Gastroesophageal sphincter (tissue), 3 donors: ENCODE data around the gene LRP6.

ENCODE experiments used
- EP300 ChIP-seq: sonication (generic); formaldehyde crosslinking; IDR thresholded peaks from one replicate; pipeline ENCODE4 v1.6.1; 2017; ENCODE audit warnings: antibody characterized with exemption, mild to moderate bottlenecking
- POLR2A ChIP-seq, 2 donors: fragments of 450-650 bp; IDR thresholded peaks; one replicate each; pipeline ENCODE4 v1.6.1; 2017; ENCODE audit warnings: antibody characterized with exemption in 2 of 2, mild to moderate bottlenecking in 2 of 2, moderate library complexity in 1 of 2
- POLR2AphosphoS5 ChIP-seq: sonication (generic); formaldehyde crosslinking; IDR thresholded peaks from one replicate; pipeline ENCODE4 v1.6.1; 2017; ENCODE audit warnings: antibody characterized with exemption
- TF ChIP-seq, protein P1 (sequence below), 4 experiments: fragments of 200-600 bp in 2 of 4; fragments of 450-650 bp in 2 of 4; sonication (generic) in 1 of 4; IDR thresholded peaks; one replicate each; pipeline ENCODE4 v1.5.1; 2017 to 2019; ENCODE audit warnings: antibody characterized with exemption in 4 of 4, mild to moderate bottlenecking in 2 of 4, moderate library complexity in 2 of 4

DNA sequence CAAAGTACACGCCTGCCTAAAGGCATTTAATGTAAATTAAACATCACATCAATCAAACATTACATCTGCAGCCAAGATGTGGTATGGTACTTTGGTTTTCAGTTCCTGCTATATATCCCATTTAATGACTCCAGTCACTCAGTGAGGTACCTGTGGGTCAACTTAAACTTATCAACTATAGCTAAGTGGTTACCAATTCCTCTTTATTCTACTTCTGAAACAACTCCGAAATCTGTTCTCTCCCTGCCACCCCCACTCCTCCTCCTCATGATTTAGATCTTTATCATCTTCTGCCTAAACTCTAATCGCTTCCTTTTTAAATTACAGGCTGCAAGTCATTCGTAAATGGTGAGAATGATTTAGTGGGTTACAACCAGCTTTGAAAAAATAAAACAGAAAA, 138.2 kb downstream of the LRP6 start:
- TF ChIP-seq POLR2A (IDR thresholded peaks at IDR 0.05) (no peak), POLR2AphosphoS5 (no peak), EP300 (no peak)
- TF ChIP-seq, protein P1, sequence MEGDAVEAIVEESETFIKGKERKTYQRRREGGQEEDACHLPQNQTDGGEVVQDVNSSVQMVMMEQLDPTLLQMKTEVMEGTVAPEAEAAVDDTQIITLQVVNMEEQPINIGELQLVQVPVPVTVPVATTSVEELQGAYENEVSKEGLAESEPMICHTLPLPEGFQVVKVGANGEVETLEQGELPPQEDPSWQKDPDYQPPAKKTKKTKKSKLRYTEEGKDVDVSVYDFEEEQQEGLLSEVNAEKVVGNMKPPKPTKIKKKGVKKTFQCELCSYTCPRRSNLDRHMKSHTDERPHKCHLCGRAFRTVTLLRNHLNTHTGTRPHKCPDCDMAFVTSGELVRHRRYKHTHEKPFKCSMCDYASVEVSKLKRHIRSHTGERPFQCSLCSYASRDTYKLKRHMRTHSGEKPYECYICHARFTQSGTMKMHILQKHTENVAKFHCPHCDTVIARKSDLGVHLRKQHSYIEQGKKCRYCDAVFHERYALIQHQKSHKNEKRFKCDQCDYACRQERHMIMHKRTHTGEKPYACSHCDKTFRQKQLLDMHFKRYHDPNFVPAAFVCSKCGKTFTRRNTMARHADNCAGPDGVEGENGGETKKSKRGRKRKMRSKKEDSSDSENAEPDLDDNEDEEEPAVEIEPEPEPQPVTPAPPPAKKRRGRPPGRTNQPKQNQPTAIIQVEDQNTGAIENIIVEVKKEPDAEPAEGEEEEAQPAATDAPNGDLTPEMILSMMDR (IDR thresholded peaks at IDR 0.05): no peak
